Endothelial cell of umbilical vein (primary cell): ENCODE measurements around the gene ZNF581. TPM values are rescaled to one million over a fixed set of nuclear protein-coding genes. Genes with fewer than 3 reads are reported as not detected.

Experiments used
- BruUV-seq: library from RNA; stranded (reverse); fragments of 400-500 nt; replicated peaks from 2 replicates; lab custom pipeline; 2021; lab: Mats Ljungman, UMichigan
- CTCF ChIA-PET: fragments of 300-600, 350-600 bp; sonication (Branson Sonifier 250); formaldehyde crosslinking; loops from one replicate; lab custom pipeline; 2021; ENCODE audit warnings: antibody characterized with exemption, inconsistent platforms; lab: Charles Lee
- POLR2A ChIA-PET: fragments of 300-600, 350-600 bp; sonication (Branson Sonifier 250); formaldehyde crosslinking; loops from one replicate; lab custom pipeline; 2021; ENCODE audit warnings: antibody characterized with exemption, inconsistent platforms; lab: Charles Lee
- DNase-seq: peaks from one replicate; pipeline ENCODE4 v3.0.0-alpha.2; 2011; ENCODE audit warnings: low read depth, low spot score
- FAIRE-seq: peaks from 2 replicates; lab custom pipeline; 2011; peaks lifted over from hg19 to GRCh38; lab: Jason Lieb, UNC
- H2AFZ ChIP-seq: 2 replicates; pipeline ENCODE4 v1.6.0; 2012; ENCODE audit warnings: low read depth, low read length, control low read depth, inconsistent platforms
- H3K27ac ChIP-seq: 2 replicates; pipeline ENCODE4 v1.5.1; 2011; ENCODE audit warnings: low read depth, mild to moderate bottlenecking, control low read depth, low read length, moderate library complexity; ENCODE audit not compliant: insufficient read depth
- H3K27me3 ChIP-seq, 2 experiments: 2 replicates each; pipeline versions ENCODE4 v1.6.0 to v1.6.1; 2011; ENCODE audit warnings: low read length in 2 of 2, mixed read lengths in 1 of 2; ENCODE audit not compliant: control insufficient read depth in 2 of 2, insufficient read depth in 2 of 2
- H3K36me3 ChIP-seq, 2 experiments: 2 replicates in 1 of 2; 3 replicates in 1 of 2; pipeline ENCODE4 v1.5.1; 2011; ENCODE audit warnings: low read length in 2 of 2, mild to moderate bottlenecking in 1 of 2, moderate library complexity in 1 of 2; ENCODE audit not compliant: control insufficient read depth in 2 of 2, insufficient read depth in 2 of 2; ENCODE audit errors: extremely low read depth in 1 of 2
- H3K4me1 ChIP-seq: 3 replicates; pipeline ENCODE4 v1.5.1; 2011; ENCODE audit warnings: mild to moderate bottlenecking, low read length; ENCODE audit not compliant: control insufficient read depth, insufficient read depth; ENCODE audit errors: extremely low read depth
- H3K4me2 ChIP-seq: 2 replicates; pipeline ENCODE4 v1.6.1; 2011; ENCODE audit warnings: low read length, control low read depth, mixed read lengths; ENCODE audit not compliant: insufficient read depth
- H3K4me3 ChIP-seq, 3 experiments: fragments of 200-600 bp in 1 of 3; sonication (generic), shearing (Covaris generic) in 1 of 3; replicated peaks in 1 of 3; 2 replicates each; pipeline ENCODE4 v1.5.1; 2011 to 2016; ENCODE audit warnings: control low read depth in 3 of 3, low read length in 3 of 3, mild to moderate bottlenecking in 2 of 3, inconsistent platforms in 1 of 3, low read depth in 1 of 3, moderate library complexity in 1 of 3; ENCODE audit not compliant: insufficient read depth in 1 of 3
- H3K79me2 ChIP-seq: 2 replicates; pipeline ENCODE4 v1.6.0; 2012; ENCODE audit warnings: low read length, inconsistent platforms; ENCODE audit not compliant: control insufficient read depth, insufficient read depth
- H3K9ac ChIP-seq: replicated peaks from 2 replicates; pipeline ENCODE3; 2011; ENCODE audit warnings: low read length, control low read depth; ENCODE audit not compliant: insufficient read depth; ENCODE audit errors: extremely low read depth
- H3K9me1 ChIP-seq: replicated peaks from 3 replicates; pipeline ENCODE4 v1.6.0; 2011; ENCODE audit warnings: mild to moderate bottlenecking, low read length; ENCODE audit not compliant: control insufficient read depth, insufficient read depth; ENCODE audit errors: extremely low read depth
- H3K9me3 ChIP-seq: replicated peaks from 2 replicates; pipeline ENCODE4 v1.5.1; 2012; ENCODE audit warnings: low read length, inconsistent platforms; ENCODE audit not compliant: control insufficient read depth, insufficient read depth
- H4K20me1 ChIP-seq: replicated peaks from 2 replicates; pipeline ENCODE3; 2011; ENCODE audit warnings: mild to moderate bottlenecking, low read length; ENCODE audit not compliant: control insufficient read depth, insufficient read depth; ENCODE audit errors: extremely low read depth
- CTCF ChIP-seq, 2 donors: IDR thresholded peaks; 1 replicate in 1 of 2; 2 replicates in 1 of 2; pipeline ENCODE4 v1.5.1; 2011; ENCODE audit warnings: low read length in 2 of 2, mild to moderate bottlenecking in 2 of 2, moderate library complexity in 2 of 2, control low read depth in 1 of 2, inconsistent platforms in 1 of 2, low read depth in 1 of 2; ENCODE audit not compliant: insufficient read depth in 1 of 2; ENCODE audit errors: extremely low read depth in 1 of 2
- MAX ChIP-seq: IDR thresholded peaks from 2 replicates; pipeline ENCODE4 v1.6.1; 2011; ENCODE audit not compliant: insufficient read depth, insufficient read length
- MYC ChIP-seq: IDR thresholded peaks from one replicate; pipeline ENCODE4 v1.6.1; 2011; ENCODE audit warnings: mild to moderate bottlenecking, low read depth, low read length
- POLR2A ChIP-seq: IDR thresholded peaks from 2 replicates; pipeline ENCODE4 v1.6.1; 2012; ENCODE audit warnings: low read depth, mild to moderate bottlenecking, control low read depth, low read length
- POLR2AphosphoS5 ChIP-seq: IDR thresholded peaks from 2 replicates; pipeline ENCODE4 v1.6.1; 2012; ENCODE audit warnings: low read depth, mild to moderate bottlenecking, control low read depth, low read length, moderate library complexity; ENCODE audit not compliant: insufficient read depth
- dilution Hi-C: fragments of 300-500 bp; cut with MboI; formaldehyde crosslinking; loops from one replicate; pipeline ENCODE4 v1.15.0; 2019; ENCODE audit warnings: low sequenced_read_pairs; ENCODE audit not compliant: extremely low pct_ligation_motif_present
- intact Hi-C: fragments of 100-400 bp; cut with micrococcal nuclease; formaldehyde crosslinking; loops from one replicate; pipeline ENCODE4 v1.10.0; 2022
- polyA plus RNA-seq, 4 experiments: library from polyadenylated mRNA; depleted of rRNA in 3 of 4; stranded (reverse) in 3 of 4; unstranded in 1 of 4; fragments of >200 nt; gene quantifications; 2 replicates each; pipeline versions ENCODE4 v1.2.1 to v1.2.3, GENCODE V29; 2011 to 2012; ENCODE audit warnings: missing spikeins in 1 of 4
- total RNA-seq: library from RNA; stranded (reverse); gene quantifications from 2 replicates; pipeline ENCODE4 v1.2.3, GENCODE V29; 2021

The ZNF581 gene
- total and polyA plus RNA-seq, 2 donors (not counting 3 experiments of a cell fraction or from before 2014, with no cell fraction given), result 31.4 to 32.3 TPM

GRCh38 chr19:55605207-55605636 lies 38.2 kb upstream of the ZNF581 start:
- intact Hi-C loops, result loop anchor here (1.0 to 10.0 kb wide), 6 partner anchors 19 to 439 kb away; partner anchors contain the start of genes C19orf85, DNAAF3, ISOC2 and PPP6R1

More at GRCh38 chr19:55605207-55605636, 38.2 kb upstream of the ZNF581 start:
- Histone ChIP-seq H3K36me3 (peaks cover 0 to 5% of the 10 kb centered on the region in 2 experiments), H3K27me3 (no peaks in the 10 kb centered on the region), H3K27ac (peak overlapping the region; percentile 76), H4K20me1 (no peaks in the 10 kb centered on the region), H3K9me1 (no peaks in the 10 kb centered on the region), H3K4me1 (peaks cover 21% of the 10 kb centered on the region), H2AFZ (peak overlapping the region; percentile 4), H3K9me3 (no peaks in the 10 kb centered on the region), H3K9ac (peak overlapping the region; percentile 76), H3K4me3 (peak overlapping the region in 1 of 3 experiments; percentile 96), H3K79me2 (peaks cover 24% of the 10 kb centered on the region), H3K4me2 (no peak overlapping the region)
- DNase-seq, result peak; percentile 98
- BruUV-seq, result no TSS peak
- TF ChIP-seq POLR2A, result peak; percentile 59
- TF ChIP-seq MAX, result peak; percentile 42
- no peak for TF ChIP-seq CTCF (IDR thresholded peaks at IDR 0.05; ENCODE audit: extremely low read depth in 1 of 2, insufficient read depth in 1 of 2, low read depth in 1 of 2, low read length in 2 of 2)
- TF ChIP-seq POLR2AphosphoS5, result peak; percentile 9
- TF ChIP-seq MYC, result no peak
- POLR2A ChIA-PET, result interaction anchor here (1.0 to 1.6 kb wide), 4 partner anchors 12 to 49 kb away, joined by 3 to 5 read pairs (median 4); no protein-coding TSS in a partner anchor
- CTCF ChIA-PET, result interaction anchor here (1.0 to 3.8 kb wide), 21 partner anchors 12 to 464 kb away, joined by 3 to 40 read pairs (median 7); partner anchors contain the start of genes NAT14 and ZNF784
- FAIRE-seq, result peak; percentile 99
- dilution Hi-C loops, result loop anchor here (10.0 kb wide), 1 partner anchor 90 kb away; no protein-coding TSS in a partner anchor
